ENCODE data around the gene COL27A1. TPM values are rescaled to one million over a fixed set of nuclear protein-coding genes. Genes with fewer than 3 reads are reported as not detected.

Gene COL27A1
- total RNA-seq, 4 donors from 2014 or later, result 2.1 to 9.0 (median 3.8) TPM

- intact Hi-C loops (cut with DNase I; ENCODE audit: low total_unique reads), result no loop called here
- WGBS, 2 donors (ENCODE audit: low coverage in 1 of 2), result 75% methylated on average over 6 of the region's 6 CpGs; no CpG with 5 or more reads in 1 of the 2 donors
Observed at GRCh38 chr9:114231273-114231672, 75.9 kb downstream of the COL27A1 start.

GRCh38 chr9:114231719-114232449 lies 76.5 kb downstream of the COL27A1 start:
- TF ChIP-seq EP300 (IDR thresholded peaks at IDR 0.05; ENCODE audit: low read depth) (no peak), POLR2AphosphoS5 (IDR thresholded peaks at IDR 0.05) (no peak), POLR2A (IDR thresholded peaks at IDR 0.05) (no peak), CTCF (IDR thresholded peaks at IDR 0.05) (no peak)
- H3K27ac ChIP-seq, result no peak overlapping the region
- DNase-seq, result no peak
- no peaks in the 10 kb centered on the region for H3K4me1 ChIP-seq
- in situ Hi-C loops (cut with MboI; ENCODE audit: low pct_ligation_motif_present in 1 of 4, low pct_unique_long_range_greater_than_20kb in 1 of 4, low sequenced_read_pairs in 3 of 4), result no loop called here
- H3K27me3 ChIP-seq, result no peaks in the 10 kb centered on the region
- intact Hi-C loops (cut with DNase I; ENCODE audit: low total_unique reads), result no loop called here
- 71% methylated on average over 12 of the region's 12 CpGs; no CpG with 5 or more reads in 1 of the 2 donors for WGBS, 2 donors (ENCODE audit: low coverage in 1 of 2)
- no peaks in the 10 kb centered on the region for H3K36me3 ChIP-seq
- no peaks in the 10 kb centered on the region for H3K9me3 ChIP-seq
- H3K4me3 ChIP-seq, result no peak overlapping the region

More at GRCh38 chr9:114231273-114231672, 75.9 kb downstream of the COL27A1 start:
- H3K9me3 ChIP-seq, result no peaks in the 10 kb centered on the region
- in situ Hi-C loops (cut with MboI; ENCODE audit: low pct_ligation_motif_present in 1 of 4, low pct_unique_long_range_greater_than_20kb in 1 of 4, low sequenced_read_pairs in 3 of 4), result no loop called here
- no peak for DNase-seq
- no peaks in the 10 kb centered on the region for H3K4me1 ChIP-seq
- TF ChIP-seq EP300 (IDR thresholded peaks at IDR 0.05; ENCODE audit: low read depth) (no peak), POLR2AphosphoS5 (IDR thresholded peaks at IDR 0.05) (no peak), POLR2A (IDR thresholded peaks at IDR 0.05) (no peak), CTCF (IDR thresholded peaks at IDR 0.05) (no peak)
- H3K4me3 ChIP-seq, result no peak overlapping the region
- no peaks in the 10 kb centered on the region for H3K27me3 ChIP-seq
- H3K27ac ChIP-seq, result no peak overlapping the region
- no peaks in the 10 kb centered on the region for H3K36me3 ChIP-seq

- intact Hi-C loops (cut with DNase I; ENCODE audit: low total_unique reads) (no loop called here), in situ Hi-C loops (cut with MboI; ENCODE audit: low pct_ligation_motif_present in 1 of 4, low pct_unique_long_range_greater_than_20kb in 1 of 4, low sequenced_read_pairs in 3 of 4) (no loop called here)
- WGBS, 2 donors (ENCODE audit: low coverage in 1 of 2), result 67 to 83% methylated on average over 3 to 10 of the region's 10 CpGs
- Histone ChIP-seq H3K4me1 (no peaks in the 10 kb centered on the region), H3K36me3 (no peaks in the 10 kb centered on the region), H3K27ac (peak overlapping the region in 3 of 4 donors; percentile 15 to 38 (median 16)), H3K4me3 (no peak overlapping the region), H3K27me3 (no peaks in the 10 kb centered on the region), H3K9me3 (no peaks in the 10 kb centered on the region)
- DNase-seq, result peak; percentile 32
- TF ChIP-seq POLR2AphosphoS5 (IDR thresholded peaks at IDR 0.05) (no peak), POLR2A (IDR thresholded peaks at IDR 0.05) (no peak), CTCF (IDR thresholded peaks at IDR 0.05) (no peak)
Observed at GRCh38 chr9:114233491-114234185, 78.3 kb downstream of the COL27A1 start.

GRCh38 chr9:114235033-114235661 lies 79.8 kb downstream of the COL27A1 start:
- Histone ChIP-seq H3K27me3 (no peaks in the 10 kb centered on the region), H3K36me3 (no peaks in the 10 kb centered on the region), H3K4me1 (no peaks in the 10 kb centered on the region), H3K27ac (no peak overlapping the region), H3K4me3 (no peak overlapping the region), H3K9me3 (no peaks in the 10 kb centered on the region)
- intact Hi-C loops (cut with DNase I; ENCODE audit: low total_unique reads) (no loop called here), in situ Hi-C loops (cut with MboI; ENCODE audit: low pct_ligation_motif_present in 1 of 4, low pct_unique_long_range_greater_than_20kb in 1 of 4, low sequenced_read_pairs in 3 of 4) (no loop called here)
- no peak for TF ChIP-seq CTCF (IDR thresholded peaks at IDR 0.05)
- DNase-seq, result no peak
- WGBS, 2 donors (ENCODE audit: low coverage in 1 of 2), result 78 to 80% methylated on average over 1 to 16 of the region's 16 CpGs

All from transverse colon (tissue), 4 donors.